ENCODE data around the gene VANGL2.

Gene VANGL2

DNA sequence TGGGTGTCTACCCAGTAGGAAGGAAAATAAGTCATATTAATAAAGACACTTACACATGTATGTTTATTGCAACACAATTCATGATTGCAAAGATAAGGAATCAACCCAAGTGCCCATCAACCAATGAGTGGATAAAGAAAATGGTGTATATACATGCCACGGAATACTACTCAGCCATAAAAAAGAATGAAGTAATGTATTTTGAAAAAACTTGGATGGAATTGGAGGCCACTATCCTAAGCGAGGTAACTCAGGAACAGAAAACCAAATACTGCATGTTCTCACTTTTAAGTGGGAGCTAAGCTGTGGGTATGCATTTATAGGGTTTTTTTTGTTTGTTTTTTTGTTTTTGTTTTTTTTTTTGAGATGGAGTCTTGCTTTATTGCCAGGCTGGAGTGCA lies 49.1 kb downstream of the VANGL2 start:
- Histone ChIP-seq H3K36me3 (no peaks in the 10 kb centered on the region), H3K27me3 (no peaks in the 10 kb centered on the region), H3K27ac (no peak overlapping the region), H3K4me1 (ENCODE audit: control insufficient read depth in 1 of 2, insufficient read depth in 1 of 2, low read depth in 1 of 2, low read length in 1 of 2) (peaks cover 0 to 6% of the 10 kb centered on the region in 2 experiments), H3K9me3 (no peaks in the 10 kb centered on the region), H3K4me3 (ENCODE audit: low read depth in 1 of 2, low read length in 1 of 2) (no peak overlapping the region)
- TF ChIP-seq, protein P1, sequence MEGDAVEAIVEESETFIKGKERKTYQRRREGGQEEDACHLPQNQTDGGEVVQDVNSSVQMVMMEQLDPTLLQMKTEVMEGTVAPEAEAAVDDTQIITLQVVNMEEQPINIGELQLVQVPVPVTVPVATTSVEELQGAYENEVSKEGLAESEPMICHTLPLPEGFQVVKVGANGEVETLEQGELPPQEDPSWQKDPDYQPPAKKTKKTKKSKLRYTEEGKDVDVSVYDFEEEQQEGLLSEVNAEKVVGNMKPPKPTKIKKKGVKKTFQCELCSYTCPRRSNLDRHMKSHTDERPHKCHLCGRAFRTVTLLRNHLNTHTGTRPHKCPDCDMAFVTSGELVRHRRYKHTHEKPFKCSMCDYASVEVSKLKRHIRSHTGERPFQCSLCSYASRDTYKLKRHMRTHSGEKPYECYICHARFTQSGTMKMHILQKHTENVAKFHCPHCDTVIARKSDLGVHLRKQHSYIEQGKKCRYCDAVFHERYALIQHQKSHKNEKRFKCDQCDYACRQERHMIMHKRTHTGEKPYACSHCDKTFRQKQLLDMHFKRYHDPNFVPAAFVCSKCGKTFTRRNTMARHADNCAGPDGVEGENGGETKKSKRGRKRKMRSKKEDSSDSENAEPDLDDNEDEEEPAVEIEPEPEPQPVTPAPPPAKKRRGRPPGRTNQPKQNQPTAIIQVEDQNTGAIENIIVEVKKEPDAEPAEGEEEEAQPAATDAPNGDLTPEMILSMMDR (IDR thresholded peaks at IDR 0.05): no peak

DNA sequence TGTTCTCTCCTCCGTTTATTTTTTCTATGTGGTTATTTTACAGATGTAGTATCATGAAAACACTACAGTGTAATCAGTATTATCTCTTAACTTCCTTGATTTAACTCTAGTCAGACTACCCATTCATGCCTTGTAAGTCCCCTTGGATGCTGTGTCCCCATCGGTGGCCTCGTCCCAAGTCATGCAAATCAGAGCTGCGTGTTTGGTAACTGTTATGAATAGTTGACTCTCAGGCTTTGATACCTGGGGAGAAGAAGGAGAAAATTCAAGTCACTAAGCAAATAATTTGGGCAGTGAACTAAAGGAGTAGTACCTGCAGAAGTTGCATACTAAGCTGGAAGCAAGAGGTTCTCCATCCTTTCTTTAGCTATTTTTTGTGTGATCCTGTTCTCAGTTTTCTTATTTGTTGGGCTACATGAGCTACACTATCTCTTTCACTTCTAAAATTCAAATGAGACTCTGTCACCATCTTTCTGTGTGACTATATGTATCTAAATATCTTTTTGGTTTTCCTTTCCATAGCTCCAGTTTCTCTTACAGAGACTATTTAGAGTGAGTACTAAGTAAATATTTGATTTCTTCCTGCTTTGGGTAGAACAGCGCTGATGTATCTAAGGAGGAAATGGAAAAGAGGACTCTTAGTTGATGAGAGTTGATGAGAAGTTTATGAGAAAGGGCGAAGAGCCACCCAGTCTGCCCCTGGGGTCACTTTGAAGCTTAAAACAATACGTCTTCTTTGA lies 50.9 kb downstream of the VANGL2 start:
- H3K27me3 ChIP-seq: no peaks in the 10 kb centered on the region
- no peak overlapping the region for H3K4me3 ChIP-seq (ENCODE audit: low read depth in 1 of 2, low read length in 1 of 2)
- TF ChIP-seq, protein P1 (IDR thresholded peaks at IDR 0.05): no peak
- H3K4me1 ChIP-seq (ENCODE audit: control insufficient read depth in 1 of 2, insufficient read depth in 1 of 2, low read depth in 1 of 2, low read length in 1 of 2): peaks cover 0 to 6% of the 10 kb centered on the region in 2 experiments
- H3K36me3 ChIP-seq: no peaks in the 10 kb centered on the region
- no peak overlapping the region for H3K27ac ChIP-seq
- no peaks in the 10 kb centered on the region for H3K9me3 ChIP-seq

DNA sequence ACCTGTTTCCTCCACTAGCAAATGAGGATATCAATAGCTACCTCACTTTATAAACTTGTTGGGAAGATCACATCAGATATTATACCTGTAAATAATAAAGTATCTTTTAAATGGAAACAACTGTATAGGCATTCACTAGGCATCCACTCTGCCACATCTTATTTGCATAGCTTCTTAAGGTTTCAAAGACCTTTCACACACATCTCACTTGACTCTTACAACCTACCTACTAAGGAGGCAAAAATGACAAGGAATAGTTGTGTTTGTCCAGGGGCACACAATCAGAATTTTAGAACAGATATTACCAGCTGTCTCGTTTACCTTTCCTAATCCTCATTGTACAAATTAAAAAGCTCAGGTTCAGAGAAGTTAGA lies 51.5 kb downstream of the VANGL2 start:
- no peak overlapping the region for H3K4me3 ChIP-seq (ENCODE audit: low read depth in 1 of 2, low read length in 1 of 2)

DNA sequence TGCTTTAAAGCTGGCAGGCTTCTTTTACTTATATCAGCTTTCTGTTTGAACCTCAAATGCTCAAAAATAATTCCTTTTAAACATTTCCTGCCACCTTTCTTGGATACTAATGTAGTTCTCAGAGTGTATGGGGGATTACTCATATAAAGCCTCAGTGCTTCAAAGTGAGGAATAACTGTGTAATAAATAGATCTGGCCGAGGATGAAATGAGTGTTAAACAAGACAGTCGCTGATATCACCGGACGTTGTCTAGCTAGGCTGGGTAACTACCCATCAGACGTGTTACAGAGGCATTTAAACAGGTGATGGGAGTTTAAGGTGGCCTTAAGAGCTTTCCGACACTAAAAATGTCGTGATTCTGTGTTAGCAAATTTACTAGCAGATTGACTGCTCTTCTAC lies 53.1 kb downstream of the VANGL2 start:
- Histone ChIP-seq H3K4me1 (ENCODE audit: control insufficient read depth in 1 of 2, insufficient read depth in 1 of 2, low read depth in 1 of 2, low read length in 1 of 2) (no peaks in the 10 kb centered on the region), H3K4me3 (ENCODE audit: low read depth in 1 of 2, low read length in 1 of 2) (no peak overlapping the region), H3K9me3 (no peaks in the 10 kb centered on the region), H3K27ac (no peak overlapping the region), H3K27me3 (no peaks in the 10 kb centered on the region), H3K36me3 (no peaks in the 10 kb centered on the region)
- TF ChIP-seq, protein P1 (IDR thresholded peaks at IDR 0.05): no peak

More for the DNA sequence above, 51.5 kb downstream of the VANGL2 start:
- H3K27me3 ChIP-seq: no peaks in the 10 kb centered on the region
- no peak overlapping the region for H3K27ac ChIP-seq
- TF ChIP-seq, protein P1 (IDR thresholded peaks at IDR 0.05): no peak
- no peaks in the 10 kb centered on the region for H3K36me3 ChIP-seq
- H3K4me1 ChIP-seq (ENCODE audit: control insufficient read depth in 1 of 2, insufficient read depth in 1 of 2, low read depth in 1 of 2, low read length in 1 of 2): peaks cover 0 to 4% of the 10 kb centered on the region in 2 experiments
- no peaks in the 10 kb centered on the region for H3K9me3 ChIP-seq

DNA sequence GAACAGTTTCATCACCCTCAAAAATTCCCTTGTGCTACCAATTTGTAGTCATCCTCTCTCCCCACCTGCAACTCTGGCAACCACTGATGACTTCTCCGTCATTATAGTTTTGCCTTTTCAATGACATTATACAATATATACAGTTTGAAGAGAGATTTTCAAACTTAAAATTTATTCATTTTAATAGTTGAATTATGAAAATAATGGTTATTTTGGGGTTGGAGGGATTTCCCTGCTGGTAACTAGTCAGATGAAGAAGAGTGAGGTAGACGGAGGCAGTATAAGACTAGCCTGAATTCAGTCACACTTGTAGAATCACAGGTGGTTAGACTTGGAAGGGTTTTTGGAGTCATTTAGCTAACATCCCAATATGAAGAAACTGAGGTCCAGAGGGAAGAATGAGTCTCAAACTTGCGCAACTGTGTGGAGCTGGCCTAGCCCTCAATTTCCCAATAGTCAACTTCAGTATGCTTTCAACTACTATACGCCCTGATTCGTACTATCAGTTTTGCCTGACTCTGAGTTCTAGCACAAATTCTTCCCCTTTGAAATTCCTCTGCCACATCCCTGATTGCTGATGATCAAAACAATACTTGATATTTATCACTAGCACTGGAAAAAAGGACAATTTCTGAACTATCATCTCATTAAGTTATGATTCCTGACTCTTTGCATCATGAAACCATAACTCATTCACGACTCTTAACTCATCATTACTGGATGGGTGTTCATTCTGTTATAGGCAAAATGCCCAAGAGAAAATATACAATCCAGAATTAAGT lies 54.2 kb downstream of the VANGL2 start:
- Histone ChIP-seq H3K27ac (no peak overlapping the region), H3K27me3 (no peaks in the 10 kb centered on the region), H3K36me3 (no peaks in the 10 kb centered on the region), H3K9me3 (no peaks in the 10 kb centered on the region), H3K4me3 (ENCODE audit: low read depth in 1 of 2, low read length in 1 of 2) (no peak overlapping the region), H3K4me1 (ENCODE audit: control insufficient read depth in 1 of 2, insufficient read depth in 1 of 2, low read depth in 1 of 2, low read length in 1 of 2) (no peaks in the 10 kb centered on the region)
- TF ChIP-seq, protein P1 (IDR thresholded peaks at IDR 0.05): no peak

Measured in neutrophil (primary cell).